WTC11 (cell line): Measurements from ENCODE around the gene GAB2. TPM values are rescaled to one million over a fixed set of nuclear protein-coding genes. Genes with fewer than 3 reads are reported as not detected.

ENCODE experiments used
- ATAC-seq: fragments of 200-7000 bp; cut with Tn5 transposase; 2 replicates; pipeline ENCODE4 v1.10.0; 2021; ENCODE audit warnings: mild to moderate bottlenecking, moderate library complexity
- CTCF ChIA-PET: fragments of 300-600 bp; sonication (Branson Sonifier 250); formaldehyde crosslinking; loops from one replicate; lab custom pipeline; 2021; ENCODE audit warnings: antibody characterized with exemption; lab: Charles Lee
- POLR2A ChIA-PET: fragments of 350-600 bp; sonication (Branson Sonifier 250); formaldehyde crosslinking; loops from one replicate; lab custom pipeline; 2021; ENCODE audit warnings: antibody characterized with exemption; lab: Charles Lee
- DNase-seq: peaks from one replicate; pipeline ENCODE4 v3.0.0; 2021; ENCODE audit warnings: low spot score
- H3K27ac Mint-ChIP-seq: 2 replicates; pipeline ENCODE4 v1.8.0; 2021; ENCODE audit warnings: mixed read lengths
- H3K27me3 Mint-ChIP-seq: 2 replicates; pipeline ENCODE4 v1.8.0; 2021; ENCODE audit warnings: low read depth, mild to moderate bottlenecking, moderate library complexity, mixed read lengths
- H3K36me3 Mint-ChIP-seq: 2 replicates; pipeline ENCODE4 v1.8.0; 2021; ENCODE audit warnings: mixed read lengths
- H3K4me1 Mint-ChIP-seq: 2 replicates; pipeline ENCODE4 v1.8.0; 2022; ENCODE audit warnings: mixed read lengths
- H3K4me3 Mint-ChIP-seq: 2 replicates; pipeline ENCODE4 v1.8.0; 2021; ENCODE audit warnings: mild to moderate bottlenecking, moderate library complexity, mixed read lengths
- H3K9me3 Mint-ChIP-seq: 2 replicates; pipeline ENCODE4 v1.8.0; 2021; ENCODE audit warnings: mixed read lengths
- ATF3 ChIP-seq: sonication (generic); formaldehyde crosslinking; conservative IDR thresholded peaks from 2 replicates; pipeline ENCODE4 v1.8.1; 2022; ENCODE audit warnings: mild to moderate bottlenecking, missing genetic modification reagents
- E2F5 ChIP-seq: sonication (generic); formaldehyde crosslinking; IDR thresholded peaks from 2 replicates; pipeline ENCODE4 v1.8.1; 2022; ENCODE audit warnings: mild to moderate bottlenecking, moderate library complexity, missing genetic modification reagents
- FOXJ3 ChIP-seq: sonication (generic); formaldehyde crosslinking; IDR thresholded peaks from 2 replicates; pipeline ENCODE4 v1.9.0; 2021; ENCODE audit warnings: missing genetic modification reagents, mild to moderate bottlenecking, borderline replicate concordance
- FOXK1 ChIP-seq: sonication (generic); formaldehyde crosslinking; IDR thresholded peaks from 2 replicates; pipeline ENCODE4 v1.8.0; 2022; ENCODE audit warnings: mild to moderate bottlenecking, moderate library complexity, missing genetic modification reagents
- IRF1 ChIP-seq: sonication (generic); formaldehyde crosslinking; IDR thresholded peaks from 2 replicates; pipeline ENCODE4 v1.8.0; 2023; ENCODE audit warnings: missing genetic modification reagents
- MYBL2 ChIP-seq: sonication (generic); formaldehyde crosslinking; IDR thresholded peaks from 2 replicates; pipeline ENCODE4 v1.8.1; 2023; ENCODE audit warnings: mild to moderate bottlenecking, moderate library complexity, missing genetic modification reagents
- NFE2L1 ChIP-seq: sonication (generic); formaldehyde crosslinking; IDR thresholded peaks from 2 replicates; pipeline ENCODE4 v1.8.1; 2023; ENCODE audit warnings: missing genetic modification reagents
- OVOL2 ChIP-seq: fragments of 250-450 bp; sonication (Bioruptor Pico); IDR thresholded peaks from 2 replicates; pipeline ENCODE4 v1.9.0; 2021; ENCODE audit warnings: mild to moderate bottlenecking, borderline replicate concordance
- TP53 ChIP-seq: sonication (generic); formaldehyde crosslinking; IDR thresholded peaks from 2 replicates; pipeline ENCODE4 v1.8.1; 2023; ENCODE audit warnings: mild to moderate bottlenecking, missing genetic modification reagents
- USF1 ChIP-seq: sonication (generic); formaldehyde crosslinking; IDR thresholded peaks from 2 replicates; pipeline ENCODE4 v1.8.0; 2022; ENCODE audit warnings: mild to moderate bottlenecking, missing genetic modification reagents
- ZNF425 ChIP-seq: fragments of 250-450 bp; sonication (Bioruptor Pico); conservative IDR thresholded peaks from 2 replicates; pipeline ENCODE4 v1.9.0; 2021; ENCODE audit warnings: mild to moderate bottlenecking
- total RNA-seq: library from RNA; stranded (reverse); gene quantifications from 3 replicates; pipeline ENCODE4 v1.2.3, GENCODE V29; 2021
- TF ChIP-seq, protein P1 (sequence below): sonication (generic); formaldehyde crosslinking; IDR thresholded peaks from 2 replicates; pipeline ENCODE4 v1.8.1; 2022; ENCODE audit warnings: mild to moderate bottlenecking, missing genetic modification reagents, moderate library complexity, borderline replicate concordance
- TF ChIP-seq, protein P2 (sequence below): sonication (generic); formaldehyde crosslinking; IDR thresholded peaks from 2 replicates; pipeline ENCODE4 v1.8.1; 2023; ENCODE audit warnings: mild to moderate bottlenecking, missing genetic modification reagents, borderline replicate concordance
- TF ChIP-seq, protein P3 (sequence below): fragments of 250-450 bp; sonication (Bioruptor Pico); IDR thresholded peaks from 2 replicates; pipeline ENCODE4 v2.1.2; 2022; ENCODE audit warnings: mild to moderate bottlenecking, moderate library complexity
- TF ChIP-seq, protein P4 (sequence below): sonication (generic); formaldehyde crosslinking; IDR thresholded peaks from 2 replicates; pipeline ENCODE4 v1.8.1; 2022; ENCODE audit warnings: low read depth, missing genetic modification reagents, borderline replicate concordance
- TF ChIP-seq, protein P5 (sequence below): sonication (generic); formaldehyde crosslinking; IDR thresholded peaks from 2 replicates; pipeline ENCODE4 v1.8.1; 2022; ENCODE audit warnings: missing genetic modification reagents, borderline replicate concordance

The GAB2 gene
- total RNA-seq, 1 experiment from 2014 or later = 10.6 TPM

- Mint-ChIP-seq H3K36me3 (peaks cover 4% of the 10 kb centered on the region; the same call in 1 of the 2 replicates), H3K4me1 (peaks cover 6% of the 10 kb centered on the region; the same call in 1 of the 2 replicates), H3K27me3 (no peaks in the 10 kb centered on the region), H3K9me3 (no peaks in the 10 kb centered on the region), H3K27ac (no peak overlapping the region), H3K4me3 (no peak overlapping the region)
- CTCF ChIA-PET = interaction anchor here (0.6 to 1.1 kb wide), 3 partner anchors 9 to 931 kb away, joined by 3 to 4 read pairs (median 4); no protein-coding TSS in a partner anchor
- ATAC-seq (no peak), DNase-seq (no peak)
- no peak for TF ChIP-seq ZNF425
- TF ChIP-seq TP53 (CRISPR knock-in tag) = no peak
- TF ChIP-seq MYBL2 (CRISPR knock-in tag) = no peak
- no peak for TF ChIP-seq IRF1 (CRISPR knock-in tag)
- TF ChIP-seq OVOL2 (CRISPR knock-in tag) = no peak
- TF ChIP-seq, protein P1, sequence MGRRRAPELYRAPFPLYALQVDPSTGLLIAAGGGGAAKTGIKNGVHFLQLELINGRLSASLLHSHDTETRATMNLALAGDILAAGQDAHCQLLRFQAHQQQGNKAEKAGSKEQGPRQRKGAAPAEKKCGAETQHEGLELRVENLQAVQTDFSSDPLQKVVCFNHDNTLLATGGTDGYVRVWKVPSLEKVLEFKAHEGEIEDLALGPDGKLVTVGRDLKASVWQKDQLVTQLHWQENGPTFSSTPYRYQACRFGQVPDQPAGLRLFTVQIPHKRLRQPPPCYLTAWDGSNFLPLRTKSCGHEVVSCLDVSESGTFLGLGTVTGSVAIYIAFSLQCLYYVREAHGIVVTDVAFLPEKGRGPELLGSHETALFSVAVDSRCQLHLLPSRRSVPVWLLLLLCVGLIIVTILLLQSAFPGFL = no peak
- no peak for TF ChIP-seq FOXK1
- no peak for TF ChIP-seq E2F5 (CRISPR knock-in tag)
- POLR2A ChIA-PET = no interaction called here
Observed at GRCh38 chr11:78168539-78169477, 248.8 kb downstream of the GAB2 start.

DNA sequence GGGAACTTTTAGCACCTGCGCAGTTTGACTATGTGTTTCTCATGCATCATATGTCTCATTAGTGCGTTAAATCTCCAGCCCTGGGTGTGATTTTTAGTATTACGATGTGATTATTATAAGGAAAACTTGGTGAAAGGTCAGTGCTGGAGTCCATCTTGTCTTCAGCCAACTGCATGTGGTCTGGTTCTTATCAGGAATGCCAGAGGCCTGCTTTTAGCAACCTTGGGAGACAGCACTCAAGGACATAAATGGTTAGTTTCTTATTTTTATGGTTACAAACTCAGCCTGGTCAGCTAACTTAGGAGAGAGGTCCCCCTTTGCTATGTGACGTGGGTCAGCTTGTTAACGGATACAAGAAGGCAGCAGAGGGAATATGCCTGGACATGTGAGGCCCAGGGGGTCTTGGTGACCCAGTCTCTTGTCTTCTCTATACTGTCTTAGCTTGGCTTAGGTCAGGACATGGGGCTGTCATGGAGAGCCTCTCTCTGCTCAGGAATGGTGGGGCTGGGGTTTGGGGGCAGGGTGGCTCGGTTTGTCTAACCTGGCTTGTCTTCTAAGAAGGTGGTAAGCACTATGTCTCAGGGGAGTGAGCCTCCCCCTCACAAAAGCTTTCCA is 250.7 kb downstream of the GAB2 start:
- peaks cover 6% of the 10 kb centered on the region; the same call in 1 of the 2 replicates for H3K4me1 Mint-ChIP-seq
- no peak overlapping the region for H3K4me3 Mint-ChIP-seq
- no peaks in the 10 kb centered on the region for H3K9me3 Mint-ChIP-seq
- H3K27me3 Mint-ChIP-seq = no peaks in the 10 kb centered on the region
- ChIA-PET CTCF (no interaction called here), POLR2A (interaction anchor here (0.5 kb wide), 1 partner anchor 250 kb away, joined by 3 read pairs; no protein-coding TSS in a partner anchor)
- H3K27ac Mint-ChIP-seq = no peak overlapping the region
- DNase-seq (no peak), ATAC-seq (no peak)
- H3K36me3 Mint-ChIP-seq = no peaks in the 10 kb centered on the region
- TF ChIP-seq MYBL2 (CRISPR knock-in tag) (no peak), FOXJ3 (CRISPR knock-in tag) (no peak), USF1 (CRISPR knock-in tag) (no peak), ATF3 (CRISPR knock-in tag) (no peak), NFE2L1 (no peak)
- TF ChIP-seq, protein P2, sequence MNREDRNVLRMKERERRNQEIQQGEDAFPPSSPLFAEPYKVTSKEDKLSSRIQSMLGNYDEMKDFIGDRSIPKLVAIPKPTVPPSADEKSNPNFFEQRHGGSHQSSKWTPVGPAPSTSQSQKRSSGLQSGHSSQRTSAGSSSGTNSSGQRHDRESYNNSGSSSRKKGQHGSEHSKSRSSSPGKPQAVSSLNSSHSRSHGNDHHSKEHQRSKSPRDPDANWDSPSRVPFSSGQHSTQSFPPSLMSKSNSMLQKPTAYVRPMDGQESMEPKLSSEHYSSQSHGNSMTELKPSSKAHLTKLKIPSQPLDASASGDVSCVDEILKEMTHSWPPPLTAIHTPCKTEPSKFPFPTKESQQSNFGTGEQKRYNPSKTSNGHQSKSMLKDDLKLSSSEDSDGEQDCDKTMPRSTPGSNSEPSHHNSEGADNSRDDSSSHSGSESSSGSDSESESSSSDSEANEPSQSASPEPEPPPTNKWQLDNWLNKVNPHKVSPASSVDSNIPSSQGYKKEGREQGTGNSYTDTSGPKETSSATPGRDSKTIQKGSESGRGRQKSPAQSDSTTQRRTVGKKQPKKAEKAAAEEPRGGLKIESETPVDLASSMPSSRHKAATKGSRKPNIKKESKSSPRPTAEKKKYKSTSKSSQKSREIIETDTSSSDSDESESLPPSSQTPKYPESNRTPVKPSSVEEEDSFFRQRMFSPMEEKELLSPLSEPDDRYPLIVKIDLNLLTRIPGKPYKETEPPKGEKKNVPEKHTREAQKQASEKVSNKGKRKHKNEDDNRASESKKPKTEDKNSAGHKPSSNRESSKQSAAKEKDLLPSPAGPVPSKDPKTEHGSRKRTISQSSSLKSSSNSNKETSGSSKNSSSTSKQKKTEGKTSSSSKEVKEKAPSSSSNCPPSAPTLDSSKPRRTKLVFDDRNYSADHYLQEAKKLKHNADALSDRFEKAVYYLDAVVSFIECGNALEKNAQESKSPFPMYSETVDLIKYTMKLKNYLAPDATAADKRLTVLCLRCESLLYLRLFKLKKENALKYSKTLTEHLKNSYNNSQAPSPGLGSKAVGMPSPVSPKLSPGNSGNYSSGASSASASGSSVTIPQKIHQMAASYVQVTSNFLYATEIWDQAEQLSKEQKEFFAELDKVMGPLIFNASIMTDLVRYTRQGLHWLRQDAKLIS (CRISPR knock-in tag) = no peak
- TF ChIP-seq, protein P3, sequence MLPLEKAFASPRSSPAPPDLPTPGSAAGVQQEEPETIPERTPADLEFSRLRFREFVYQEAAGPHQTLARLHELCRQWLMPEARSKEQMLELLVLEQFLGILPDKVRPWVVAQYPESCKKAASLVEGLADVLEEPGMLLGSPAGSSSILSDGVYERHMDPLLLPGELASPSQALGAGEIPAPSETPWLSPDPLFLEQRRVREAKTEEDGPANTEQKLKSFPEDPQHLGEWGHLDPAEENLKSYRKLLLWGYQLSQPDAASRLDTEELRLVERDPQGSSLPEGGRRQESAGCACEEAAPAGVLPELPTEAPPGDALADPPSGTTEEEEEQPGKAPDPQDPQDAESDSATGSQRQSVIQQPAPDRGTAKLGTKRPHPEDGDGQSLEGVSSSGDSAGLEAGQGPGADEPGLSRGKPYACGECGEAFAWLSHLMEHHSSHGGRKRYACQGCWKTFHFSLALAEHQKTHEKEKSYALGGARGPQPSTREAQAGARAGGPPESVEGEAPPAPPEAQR (CRISPR knock-in tag) = no peak
- TF ChIP-seq, protein P4, sequence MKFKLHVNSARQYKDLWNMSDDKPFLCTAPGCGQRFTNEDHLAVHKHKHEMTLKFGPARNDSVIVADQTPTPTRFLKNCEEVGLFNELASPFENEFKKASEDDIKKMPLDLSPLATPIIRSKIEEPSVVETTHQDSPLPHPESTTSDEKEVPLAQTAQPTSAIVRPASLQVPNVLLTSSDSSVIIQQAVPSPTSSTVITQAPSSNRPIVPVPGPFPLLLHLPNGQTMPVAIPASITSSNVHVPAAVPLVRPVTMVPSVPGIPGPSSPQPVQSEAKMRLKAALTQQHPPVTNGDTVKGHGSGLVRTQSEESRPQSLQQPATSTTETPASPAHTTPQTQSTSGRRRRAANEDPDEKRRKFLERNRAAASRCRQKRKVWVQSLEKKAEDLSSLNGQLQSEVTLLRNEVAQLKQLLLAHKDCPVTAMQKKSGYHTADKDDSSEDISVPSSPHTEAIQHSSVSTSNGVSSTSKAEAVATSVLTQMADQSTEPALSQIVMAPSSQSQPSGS (CRISPR knock-in tag) = no peak
- TF ChIP-seq, protein P5, sequence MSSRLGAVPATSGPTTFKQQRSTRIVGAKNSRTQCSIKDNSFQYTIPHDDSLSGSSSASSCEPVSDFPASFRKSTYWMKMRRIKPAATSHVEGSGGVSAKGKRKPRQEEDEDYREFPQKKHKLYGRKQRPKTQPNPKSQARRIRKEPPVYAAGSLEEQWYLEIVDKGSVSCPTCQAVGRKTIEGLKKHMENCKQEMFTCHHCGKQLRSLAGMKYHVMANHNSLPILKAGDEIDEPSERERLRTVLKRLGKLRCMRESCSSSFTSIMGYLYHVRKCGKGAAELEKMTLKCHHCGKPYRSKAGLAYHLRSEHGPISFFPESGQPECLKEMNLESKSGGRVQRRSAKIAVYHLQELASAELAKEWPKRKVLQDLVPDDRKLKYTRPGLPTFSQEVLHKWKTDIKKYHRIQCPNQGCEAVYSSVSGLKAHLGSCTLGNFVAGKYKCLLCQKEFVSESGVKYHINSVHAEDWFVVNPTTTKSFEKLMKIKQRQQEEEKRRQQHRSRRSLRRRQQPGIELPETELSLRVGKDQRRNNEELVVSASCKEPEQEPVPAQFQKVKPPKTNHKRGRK (CRISPR knock-in tag) = no peak
